ENCODE measurements around the gene ROBO2.

GRCh38 chr3:77535116-77535515 is 495.2 kb downstream of the ROBO2 start:
- TF ChIP-seq POLR2AphosphoS5 (IDR thresholded peaks at IDR 0.05; ENCODE audit: low read depth), result no peak
- no peak for TF ChIP-seq CTCF (IDR thresholded peaks at IDR 0.05; ENCODE audit: insufficient read depth, low read length)
- no peak for TF ChIP-seq SPI1 (IDR thresholded peaks at IDR 0.05; ENCODE audit: borderline replicate concordance, low read depth)
